ENCODE measurements around the gene LTBP1. TPM values are rescaled to one million over a fixed set of nuclear protein-coding genes. Genes with fewer than 3 reads are reported as not detected.

LTBP1 gene
- total RNA-seq, 3 donors from 2014 or later (not counting 1 experiment from before 2014, with no cell fraction given), result 1.7 to 4.7 (median 3.5) TPM

GRCh38 chr2:33144243-33144642, 197.5 kb downstream of the LTBP1 start:
- H3K36me3 ChIP-seq (ENCODE audit: control insufficient read depth, insufficient read depth, low read length), result no peaks in the 10 kb centered on the region
- H3K4me1 ChIP-seq (ENCODE audit: control insufficient read depth, insufficient read depth, low read length), result no peaks in the 10 kb centered on the region
- no peaks in the 10 kb centered on the region for H3K36me3 Mint-ChIP-seq
- no peak for TF ChIP-seq CTCF (IDR thresholded peaks at IDR 0.05)
- 88% methylated on average over 3 of the region's 3 CpGs for WGBS (ENCODE audit: insufficient coverage)
- H3K4me3 ChIP-seq (ENCODE audit: low read length), result no peak overlapping the region
- H3K27ac Mint-ChIP-seq, result no peak overlapping the region
- no peak for ATAC-seq
- no peaks in the 10 kb centered on the region for H3K9me3 ChIP-seq (ENCODE audit: control insufficient read depth, insufficient read depth, low read length)
- peaks cover 0 to 2% of the 10 kb centered on the region in 2 donors for H3K9me3 Mint-ChIP-seq
- no peak for DNase-seq
- no peak overlapping the region for H3K27ac ChIP-seq (ENCODE audit: low read length)
- no peak overlapping the region for H3K4me3 Mint-ChIP-seq
- H3K4me1 Mint-ChIP-seq, result no peaks in the 10 kb centered on the region
- H3K27me3 ChIP-seq (ENCODE audit: control insufficient read depth, insufficient read depth, low read length), result no peaks in the 10 kb centered on the region
- H3K27me3 Mint-ChIP-seq (ENCODE audit: low read depth in 2 of 2), result peaks cover 0 to 3% of the 10 kb centered on the region in 2 donors
- intact Hi-C loops (cut with micrococcal nuclease), result no loop called here

GRCh38 chr2:33145459-33145858, 198.7 kb downstream of the LTBP1 start:
- no peak overlapping the region for H3K27ac ChIP-seq (ENCODE audit: low read length)
- H3K27ac Mint-ChIP-seq, result no peak overlapping the region
- no peak overlapping the region for H3K4me3 Mint-ChIP-seq
- no peaks in the 10 kb centered on the region for H3K36me3 Mint-ChIP-seq
- H3K9me3 Mint-ChIP-seq, result no peaks in the 10 kb centered on the region
- H3K27me3 ChIP-seq (ENCODE audit: control insufficient read depth, insufficient read depth, low read length), result no peaks in the 10 kb centered on the region
- no peaks in the 10 kb centered on the region for H3K4me1 Mint-ChIP-seq
- H3K27me3 Mint-ChIP-seq (ENCODE audit: low read depth in 2 of 2), result no peaks in the 10 kb centered on the region
- 96% methylated on average over 3 of the region's 3 CpGs for WGBS (ENCODE audit: insufficient coverage)
- no peaks in the 10 kb centered on the region for H3K36me3 ChIP-seq (ENCODE audit: control insufficient read depth, insufficient read depth, low read length)
- DNase-seq (no peak), ATAC-seq (no peak)
- no peak for TF ChIP-seq CTCF (IDR thresholded peaks at IDR 0.05)
- no peak overlapping the region for H3K4me3 ChIP-seq (ENCODE audit: low read length)
- intact Hi-C loops (cut with micrococcal nuclease), result no loop called here
- no peaks in the 10 kb centered on the region for H3K9me3 ChIP-seq (ENCODE audit: control insufficient read depth, insufficient read depth, low read length)
- H3K4me1 ChIP-seq (ENCODE audit: control insufficient read depth, insufficient read depth, low read length), result no peaks in the 10 kb centered on the region

- intact Hi-C loops (cut with micrococcal nuclease), result no loop called here
- H3K36me3 ChIP-seq (ENCODE audit: control insufficient read depth, insufficient read depth, low read length), result no peaks in the 10 kb centered on the region
- Mint-ChIP-seq H3K36me3 (no peaks in the 10 kb centered on the region), H3K4me1 (no peaks in the 10 kb centered on the region), H3K27ac (no peak overlapping the region), H3K9me3 (no peaks in the 10 kb centered on the region), H3K4me3 (no peak overlapping the region), H3K27me3 (ENCODE audit: low read depth in 2 of 2) (no peaks in the 10 kb centered on the region)
- H3K27me3 ChIP-seq (ENCODE audit: control insufficient read depth, insufficient read depth, low read length), result no peaks in the 10 kb centered on the region
- H3K27ac ChIP-seq (ENCODE audit: low read length), result no peak overlapping the region
- ATAC-seq, result no peak
- H3K9me3 ChIP-seq (ENCODE audit: control insufficient read depth, insufficient read depth, low read length), result no peaks in the 10 kb centered on the region
- H3K4me1 ChIP-seq (ENCODE audit: control insufficient read depth, insufficient read depth, low read length), result no peaks in the 10 kb centered on the region
- WGBS (ENCODE audit: insufficient coverage), result 92% methylated on average over 3 of the region's 3 CpGs
- no peak for DNase-seq
- TF ChIP-seq CTCF (IDR thresholded peaks at IDR 0.05), result no peak
- H3K4me3 ChIP-seq (ENCODE audit: low read length), result no peak overlapping the region
Measured at GRCh38 chr2:33146102-33146501, 199.3 kb downstream of the LTBP1 start.

GRCh38 chr2:33153008-33153407, 206.3 kb downstream of the LTBP1 start:
- H3K4me3 Mint-ChIP-seq, result no peak overlapping the region
- no peak overlapping the region for H3K27ac Mint-ChIP-seq
- Histone ChIP-seq H3K4me3 (ENCODE audit: low read length) (no peak overlapping the region), H3K27ac (ENCODE audit: low read length) (no peak overlapping the region), H3K27me3 (ENCODE audit: control insufficient read depth, insufficient read depth, low read length) (no peaks in the 10 kb centered on the region), H3K36me3 (ENCODE audit: control insufficient read depth, insufficient read depth, low read length) (no peaks in the 10 kb centered on the region), H3K4me1 (ENCODE audit: control insufficient read depth, insufficient read depth, low read length) (no peaks in the 10 kb centered on the region), H3K9me3 (ENCODE audit: control insufficient read depth, insufficient read depth, low read length) (no peaks in the 10 kb centered on the region)
- TF ChIP-seq CTCF (IDR thresholded peaks at IDR 0.05), result no peak
- WGBS (ENCODE audit: insufficient coverage), result 89% methylated on average over 2 of the region's 2 CpGs
- no peak for DNase-seq
- H3K27me3 Mint-ChIP-seq (ENCODE audit: low read depth in 2 of 2), result no peaks in the 10 kb centered on the region
- intact Hi-C loops (cut with micrococcal nuclease), result no loop called here
- H3K9me3 Mint-ChIP-seq, result no peaks in the 10 kb centered on the region
- ATAC-seq, result no peak
- H3K36me3 Mint-ChIP-seq, result no peaks in the 10 kb centered on the region
- no peaks in the 10 kb centered on the region for H3K4me1 Mint-ChIP-seq

Data from natural killer cell (primary cell).